Stomach (tissue), 4 donors: ENCODE measurements around the gene SPTLC1.

Experiments used
- EP300 ChIP-seq: sonication (generic); formaldehyde crosslinking; IDR thresholded peaks from one replicate; pipeline ENCODE4 v1.6.1; 2017; ENCODE audit warnings: antibody characterized with exemption
- TF ChIP-seq, protein P1 (sequence below), 7 experiments: fragments of 450-650 bp in 4 of 7; fragments of 200-600 bp in 3 of 7; sonication (generic) in 3 of 7; IDR thresholded peaks; one replicate each; pipeline ENCODE4 v1.5.1; 2016 to 2019; ENCODE audit warnings: antibody characterized with exemption in 7 of 7, control low read depth in 2 of 7, mild to moderate bottlenecking in 1 of 7

DNA sequence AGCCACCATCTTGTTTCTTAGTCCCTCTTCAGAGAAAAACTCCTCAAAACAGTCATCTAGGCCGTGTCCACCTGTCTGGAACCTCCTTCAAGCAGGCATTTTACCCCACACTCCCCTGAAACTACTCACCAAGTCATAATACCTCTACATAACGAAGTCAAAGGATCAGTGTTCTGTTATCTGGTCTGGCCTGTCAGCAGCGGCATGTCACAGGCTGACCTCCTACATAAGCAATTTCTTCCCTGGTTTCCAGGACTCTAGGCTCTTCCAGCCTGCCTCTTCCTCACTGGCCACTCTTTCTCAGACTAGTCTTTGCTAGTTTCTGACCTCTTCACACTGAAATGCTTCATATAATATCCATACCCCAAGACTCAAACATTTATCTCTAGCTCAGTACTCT lies 72.2 kb downstream of the SPTLC1 start:
- TF ChIP-seq EP300, result no peak
- TF ChIP-seq, protein P1, sequence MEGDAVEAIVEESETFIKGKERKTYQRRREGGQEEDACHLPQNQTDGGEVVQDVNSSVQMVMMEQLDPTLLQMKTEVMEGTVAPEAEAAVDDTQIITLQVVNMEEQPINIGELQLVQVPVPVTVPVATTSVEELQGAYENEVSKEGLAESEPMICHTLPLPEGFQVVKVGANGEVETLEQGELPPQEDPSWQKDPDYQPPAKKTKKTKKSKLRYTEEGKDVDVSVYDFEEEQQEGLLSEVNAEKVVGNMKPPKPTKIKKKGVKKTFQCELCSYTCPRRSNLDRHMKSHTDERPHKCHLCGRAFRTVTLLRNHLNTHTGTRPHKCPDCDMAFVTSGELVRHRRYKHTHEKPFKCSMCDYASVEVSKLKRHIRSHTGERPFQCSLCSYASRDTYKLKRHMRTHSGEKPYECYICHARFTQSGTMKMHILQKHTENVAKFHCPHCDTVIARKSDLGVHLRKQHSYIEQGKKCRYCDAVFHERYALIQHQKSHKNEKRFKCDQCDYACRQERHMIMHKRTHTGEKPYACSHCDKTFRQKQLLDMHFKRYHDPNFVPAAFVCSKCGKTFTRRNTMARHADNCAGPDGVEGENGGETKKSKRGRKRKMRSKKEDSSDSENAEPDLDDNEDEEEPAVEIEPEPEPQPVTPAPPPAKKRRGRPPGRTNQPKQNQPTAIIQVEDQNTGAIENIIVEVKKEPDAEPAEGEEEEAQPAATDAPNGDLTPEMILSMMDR (IDR thresholded peaks at IDR 0.05), result no peak
